GM12864 (cell line): ENCODE results near the gene AHCTF1.
"Not testable (repeated sequence)": the region's sequence is repeated elsewhere in the genome, so short reads cannot be mapped to it uniquely, and the experiment has no call there.

ENCODE experiments used
- DNase-seq: peaks from one replicate; pipeline ENCODE4 v3.0.0-alpha.2; 2011; ENCODE audit warnings: low read depth
- H3K4me3 ChIP-seq: 2 replicates; pipeline ENCODE4 v1.5.1; 2011; ENCODE audit warnings: mild to moderate bottlenecking, low read depth, low read length, control low read depth
- CTCF ChIP-seq: IDR thresholded peaks from 2 replicates; pipeline ENCODE4 v1.5.1; 2011; ENCODE audit warnings: low read depth, mild to moderate bottlenecking, moderate library complexity, low read length, control low read depth, inconsistent platforms; ENCODE audit errors: missing control alignments

Gene AHCTF1

GRCh38 chr1:246825557-246826175, 106.1 kb downstream of the AHCTF1 start:
- TF ChIP-seq CTCF, result no peak
- no peak for DNase-seq
- H3K4me3 ChIP-seq, result no peak overlapping the region

GRCh38 chr1:246824541-246824940, 107.2 kb downstream of the AHCTF1 start:
- no peak overlapping the region for H3K4me3 ChIP-seq
- DNase-seq, result no peak
- no peak for TF ChIP-seq CTCF

GRCh38 chr1:246822154-246822553, 109.6 kb downstream of the AHCTF1 start:
- not testable (repeated sequence) for H3K4me3 ChIP-seq, DNase-seq

- TF ChIP-seq CTCF, result no peak
- H3K4me3 ChIP-seq, result no peak overlapping the region
These were observed 111.1 kb downstream of the AHCTF1 start for GRCh38 chr1:246820666-246821065.

GRCh38 chr1:246817778-246818177, 114.0 kb downstream of the AHCTF1 start:
- H3K4me3 ChIP-seq, DNase-seq: not testable (repeated sequence)

More at GRCh38 chr1:246820666-246821065, 111.1 kb downstream of the AHCTF1 start:
- no peak for DNase-seq

- no peak overlapping the region for H3K4me3 ChIP-seq
- DNase-seq, result no peak
- TF ChIP-seq CTCF, result no peak
These were observed 116.0 kb downstream of the AHCTF1 start for GRCh38 chr1:246815693-246816270.

- H3K4me3 ChIP-seq, result no peak overlapping the region
- DNase-seq, result no peak
- TF ChIP-seq CTCF, result no peak
These were observed 116.9 kb downstream of the AHCTF1 start for GRCh38 chr1:246814890-246815289.

- H3K4me3 ChIP-seq, DNase-seq: not testable (repeated sequence)
These were observed 118.4 kb downstream of the AHCTF1 start for GRCh38 chr1:246813325-246813724.
